GM21526 (cell line): ENCODE data around the gene IZUMO2.
"Not testable (repeated sequence)": the region's sequence is repeated elsewhere in the genome, so short reads cannot be mapped to it uniquely, and the experiment has no call there.

Experiments
- ATAC-seq: cut with Tn5 transposase; IDR thresholded peaks from one replicate; pipeline ENCODE4 v1.9.1; 2021; ENCODE audit warnings: moderate library complexity; ENCODE audit not compliant: unreplicated experiment, low FRiP score

The IZUMO2 gene

DNA sequence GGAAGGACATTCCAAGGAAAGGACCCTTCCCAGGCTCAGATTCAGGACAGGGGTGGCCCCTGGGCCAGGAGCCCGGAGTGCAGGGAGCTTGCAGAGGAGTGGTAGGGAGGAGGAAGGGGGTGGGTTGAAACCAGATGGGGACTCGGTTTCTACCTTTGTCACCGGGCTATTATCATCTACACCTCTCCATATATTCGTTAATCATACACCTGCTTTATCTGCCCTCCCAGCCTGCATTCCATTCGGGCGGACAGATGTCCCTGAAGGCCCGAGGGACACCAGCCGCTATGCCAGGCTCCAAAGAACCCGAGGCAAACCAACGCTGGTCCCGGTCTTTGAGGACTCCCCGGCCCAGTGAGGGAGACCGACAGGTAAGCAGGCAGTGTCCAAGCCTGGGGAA, 24.9 kb upstream of the IZUMO2 start:
- ATAC-seq = no peak

- ATAC-seq = no peak
Observed at GRCh38 chr19:50184196-50184595, 21.1 kb upstream of the IZUMO2 start.

- no peak for ATAC-seq
Observed at GRCh38 chr19:50181121-50181520, 18.0 kb upstream of the IZUMO2 start.

DNA sequence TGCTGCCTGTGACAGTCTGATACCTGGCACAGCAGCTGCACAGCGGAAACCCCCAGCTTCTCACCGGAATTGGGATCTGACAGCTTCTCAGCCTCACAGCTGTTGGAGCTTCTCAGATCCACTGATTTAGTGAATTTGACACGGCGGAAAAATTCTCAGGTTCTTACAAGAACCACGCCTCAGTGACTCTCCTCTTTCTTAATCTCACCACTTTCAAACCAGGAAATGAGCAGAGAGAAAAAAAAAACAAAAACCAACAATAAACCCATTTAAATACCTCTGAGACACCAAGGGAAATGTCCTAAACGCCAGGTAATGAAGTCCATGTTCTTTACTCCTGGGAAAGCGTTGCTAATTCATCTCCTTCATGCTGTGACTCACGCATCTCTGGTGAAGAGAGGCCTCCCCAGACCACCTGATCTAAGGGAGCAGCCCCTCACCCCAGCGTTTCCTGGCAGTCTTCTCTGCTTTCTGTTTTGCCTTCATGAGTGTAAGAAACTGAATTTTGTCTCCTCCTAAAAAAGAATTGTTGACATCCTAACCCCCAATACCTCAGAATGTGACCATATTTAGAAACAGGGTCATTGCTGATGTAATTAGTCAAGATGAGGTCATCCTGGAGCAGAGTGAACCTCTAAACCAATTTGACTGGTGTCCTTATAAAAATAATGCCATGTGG, 15.9 kb upstream of the IZUMO2 start:
- ATAC-seq = no peak

DNA sequence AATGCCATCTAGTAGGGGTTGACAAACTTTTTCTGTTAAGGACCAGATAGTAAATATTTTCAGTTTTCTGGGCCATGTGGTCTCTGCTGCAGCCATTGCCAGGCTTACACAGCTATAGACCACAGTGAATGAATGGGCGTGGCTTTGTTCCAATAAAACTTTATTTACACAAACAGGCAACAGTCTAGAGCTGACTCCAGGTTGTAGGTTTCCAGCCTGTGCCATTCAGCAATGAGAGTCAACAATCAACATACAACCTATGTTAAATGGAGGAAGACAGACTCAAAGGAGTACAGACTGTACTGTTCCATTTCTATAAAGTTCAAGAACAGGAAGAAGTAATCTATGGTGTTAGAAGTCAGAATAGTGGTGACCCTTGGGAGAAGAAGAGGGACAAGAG, 15.2 kb upstream of the IZUMO2 start:
- no peak for ATAC-seq

- ATAC-seq = no peak
Observed at GRCh38 chr19:50176775-50177174, 13.7 kb upstream of the IZUMO2 start.

- ATAC-seq = no peak
Observed at GRCh38 chr19:50175924-50176323, 12.8 kb upstream of the IZUMO2 start.

DNA sequence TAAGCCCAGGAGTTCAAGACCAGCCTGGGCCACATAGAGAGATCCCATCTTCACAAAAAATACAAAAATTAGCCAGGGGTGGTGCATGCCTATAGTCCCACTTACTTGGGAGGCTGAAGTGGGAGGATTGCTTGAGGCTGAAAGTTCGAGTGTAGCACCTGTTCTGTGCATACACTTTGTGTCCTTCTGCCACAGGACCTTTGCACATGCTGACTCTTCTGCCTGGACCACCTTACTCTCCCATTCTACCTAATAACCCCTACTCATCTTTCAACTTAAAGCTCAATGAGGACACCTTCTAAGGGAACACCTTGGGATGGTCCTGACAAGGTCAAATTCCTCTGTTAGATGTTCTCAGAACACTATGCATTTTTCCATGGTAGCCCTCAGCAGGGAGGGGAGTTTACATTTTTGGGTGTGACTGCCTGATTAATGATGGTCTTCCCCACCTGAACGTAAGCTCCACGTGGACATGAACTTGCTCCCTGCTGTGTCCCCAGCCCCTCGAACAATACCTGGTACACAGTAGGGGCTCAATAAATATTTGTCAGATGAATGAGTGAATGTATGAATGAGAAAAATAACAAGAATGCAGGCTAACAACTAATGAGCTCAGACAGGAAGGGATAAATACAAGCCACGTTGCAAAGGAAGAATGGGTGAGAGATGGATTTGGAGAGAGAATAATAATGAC, 11.2 kb upstream of the IZUMO2 start:
- ATAC-seq = no peak

DNA sequence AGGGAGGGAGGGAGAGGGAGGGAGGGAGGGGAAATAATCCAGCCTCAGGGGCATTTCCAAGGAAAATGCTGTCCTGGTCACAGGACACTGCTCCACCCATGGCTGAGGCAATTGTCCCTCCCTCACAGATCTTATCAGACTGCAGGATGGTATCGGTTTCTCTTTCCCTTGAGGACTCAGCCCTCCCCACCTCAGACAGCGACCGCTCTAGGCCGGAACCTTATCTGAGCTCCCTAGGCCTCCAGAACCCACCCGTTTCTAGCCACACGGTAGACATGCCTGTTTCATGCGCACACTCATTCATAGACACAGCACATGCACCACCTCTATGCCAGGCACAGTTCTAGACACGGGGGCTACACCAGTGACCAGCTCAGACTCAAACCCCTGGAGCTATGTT, 10.0 kb upstream of the IZUMO2 start:
- no peak for ATAC-seq

GRCh38 chr19:50172726-50173125, 9.6 kb upstream of the IZUMO2 start:
- ATAC-seq = no peak

- ATAC-seq = no peak
Observed at GRCh38 chr19:50171752-50172151, 8.7 kb upstream of the IZUMO2 start.

GRCh38 chr19:50167314-50167721, 4.2 kb upstream of the IZUMO2 start:
- no peak for ATAC-seq

- ATAC-seq = no peak
Observed at GRCh38 chr19:50159078-50159477, 4.0 kb downstream of the IZUMO2 start.

DNA sequence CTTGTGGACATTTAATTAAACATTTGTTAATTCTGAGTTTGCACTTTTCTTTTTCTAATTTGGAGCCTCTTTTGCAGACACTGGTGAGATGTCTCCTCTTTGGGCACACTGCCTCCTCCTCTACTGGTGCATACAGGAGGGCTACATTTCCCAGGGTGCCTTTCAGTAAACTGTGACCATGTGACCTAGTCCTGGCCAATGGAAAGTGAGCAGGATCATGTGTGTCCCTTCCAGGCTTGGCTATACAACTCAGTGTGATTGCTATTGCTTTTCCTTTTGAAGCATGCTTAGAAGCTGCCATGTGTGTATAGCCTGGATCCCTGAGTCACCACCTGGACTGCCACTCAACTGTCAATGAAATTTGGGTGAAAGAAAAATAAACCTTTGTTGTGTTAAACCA, 4.5 kb downstream of the IZUMO2 start:
- ATAC-seq = no peak

GRCh38 chr19:50155520-50156109, 7.5 kb downstream of the IZUMO2 start:
- no peak for ATAC-seq

DNA sequence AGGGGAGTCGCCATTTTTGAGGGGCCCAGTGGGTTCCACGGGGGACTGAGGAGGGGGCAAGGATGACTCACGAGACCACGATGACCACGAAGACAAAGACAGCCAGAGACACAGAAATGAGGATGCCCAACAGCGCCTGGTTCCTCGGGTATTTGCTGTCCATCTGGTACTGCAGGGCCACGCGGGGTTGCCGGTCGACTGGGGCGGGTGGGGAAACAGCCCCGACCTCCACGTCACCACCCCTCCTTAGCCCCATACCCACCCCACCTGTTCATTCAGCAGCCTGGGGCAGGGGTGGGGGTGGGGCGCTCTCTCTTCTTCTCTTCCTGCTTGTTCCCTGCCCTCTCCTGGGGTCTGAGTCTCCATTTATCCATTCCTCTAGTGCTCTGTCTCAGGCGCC, 8.6 kb downstream of the IZUMO2 start:
- no peak for ATAC-seq

DNA sequence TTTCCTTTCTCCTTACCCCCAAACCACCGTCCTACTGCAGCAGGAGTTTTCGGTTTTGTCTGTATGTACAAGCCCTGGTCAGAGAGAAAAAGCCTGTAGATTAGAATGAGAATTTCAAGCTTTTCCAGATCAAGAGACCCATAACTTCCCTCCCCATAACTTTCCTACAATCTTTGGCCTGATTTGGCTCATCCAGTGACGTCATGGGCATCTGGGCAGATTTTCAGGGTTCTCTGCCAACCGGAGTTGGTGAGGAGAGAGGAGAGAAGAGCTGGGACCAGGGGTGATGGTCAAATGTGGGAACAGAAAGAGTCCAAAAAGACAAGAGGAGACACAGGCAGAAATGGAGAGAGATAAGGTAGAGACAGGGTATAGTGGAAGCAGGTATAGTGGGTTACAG, 10.5 kb downstream of the IZUMO2 start:
- ATAC-seq = no peak

DNA sequence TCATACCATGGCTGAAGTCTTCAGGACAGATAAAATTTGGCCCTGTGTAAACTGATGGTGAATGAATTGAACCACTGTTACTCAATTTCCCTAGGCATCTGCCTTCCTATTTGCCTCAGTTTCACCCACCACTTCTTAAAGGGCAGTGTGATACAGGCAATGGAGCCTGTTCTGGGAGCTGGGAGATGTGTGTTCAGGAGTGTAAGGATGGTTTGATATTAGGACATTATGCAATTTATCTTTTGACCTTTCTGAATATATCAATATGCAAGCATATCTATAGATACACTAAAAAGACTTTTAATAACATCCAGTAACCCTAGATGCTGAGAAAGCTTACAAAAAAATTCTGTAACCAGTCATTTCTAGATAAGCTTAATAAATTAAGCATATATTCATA, 14.6 kb downstream of the IZUMO2 start:
- no peak for ATAC-seq

DNA sequence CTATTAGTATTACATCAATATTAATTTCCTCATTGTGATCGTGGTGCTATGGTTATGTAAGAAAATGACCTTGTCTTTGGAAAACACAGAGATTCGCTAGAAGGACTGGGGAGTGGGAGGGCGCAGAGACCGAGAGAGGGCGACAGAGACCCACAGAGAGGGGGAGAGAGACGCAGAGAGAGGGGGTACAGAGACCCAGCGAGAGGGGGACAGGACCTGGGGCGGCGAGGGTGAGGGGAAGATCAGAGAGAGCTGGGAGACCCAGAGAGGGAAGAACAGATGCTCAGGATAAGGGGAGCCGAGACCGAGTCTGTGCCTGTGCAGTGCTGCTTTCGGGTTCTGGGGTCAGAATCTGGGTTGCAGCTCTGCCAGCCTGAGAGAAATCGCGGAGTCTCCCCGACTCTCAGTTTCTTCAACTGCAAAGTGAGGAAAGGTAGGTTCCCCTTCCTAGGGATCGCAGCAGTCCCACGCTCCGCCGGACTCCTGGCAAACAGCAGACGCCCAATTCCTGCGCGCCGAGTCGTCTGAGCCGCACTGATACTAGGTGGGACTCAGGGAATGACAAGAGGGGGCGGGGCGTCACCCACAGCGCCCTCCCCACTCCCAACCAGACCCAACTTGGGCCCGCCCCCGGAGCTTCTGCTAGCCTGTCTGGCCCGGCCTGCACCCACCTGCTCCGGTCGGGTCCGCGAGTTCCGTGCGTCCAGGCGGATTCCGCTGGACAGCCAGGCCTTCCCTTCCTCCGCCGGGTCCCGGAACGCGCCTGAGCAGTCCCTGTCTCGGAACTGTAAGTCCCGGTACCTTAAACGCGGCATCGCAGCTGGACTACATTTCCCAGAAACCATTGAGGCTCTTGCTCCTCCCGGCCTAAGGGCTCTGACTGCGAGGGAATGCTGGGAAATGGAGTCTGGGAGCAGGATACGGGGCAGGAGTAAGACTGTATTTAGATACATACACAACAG, 15.3 kb downstream of the IZUMO2 start:
- ATAC-seq = no peak

GRCh38 chr19:50141921-50142320, 21.2 kb downstream of the IZUMO2 start:
- not testable (repeated sequence) for ATAC-seq
